Thoracic aorta (tissue), 2 donors: Measurements from ENCODE around the gene TRAPPC2L. TPM values are rescaled to one million over a fixed set of nuclear protein-coding genes. Genes with fewer than 3 reads are reported as not detected.

Experiments used
- ATAC-seq: fragments of 150-250 bp; one replicate; pipeline ENCODE4 v1.8.0; 2017; ENCODE audit warnings: low read depth; ENCODE audit not compliant: insufficient number of reproducible peaks, low FRiP score
- DNase-seq: peaks from one replicate; pipeline ENCODE4 v3.0.0-alpha.2; 2020; ENCODE audit warnings: low spot score
- H3K27ac ChIP-seq, 2 donors: fragments of 200-600 bp; sonication (generic); 1 replicate in 1 of 2; 2 replicates in 1 of 2; pipeline ENCODE4 v1.5.1; 2016; ENCODE audit warnings: mild to moderate bottlenecking in 2 of 2, moderate library complexity in 2 of 2
- H3K27me3 ChIP-seq: fragments of 200-600 bp; sonication (generic); replicated peaks from 2 replicates; pipeline ENCODE4 v1.6.0; 2016; ENCODE audit warnings: mild to moderate bottlenecking; ENCODE audit not compliant: insufficient read depth
- H3K36me3 ChIP-seq: fragments of 200-600 bp; sonication (generic); one replicate; pipeline ENCODE4 v1.5.1; 2016
- H3K4me1 ChIP-seq, 2 donors: fragments of 200-600 bp; sonication (generic); 1 replicate in 1 of 2; 2 replicates in 1 of 2; pipeline versions ENCODE4 v1.5.1 to v1.6.0; 2016; ENCODE audit warnings: low read depth in 2 of 2, mild to moderate bottlenecking in 1 of 2; ENCODE audit not compliant: control insufficient read depth in 1 of 2
- H3K4me3 ChIP-seq: fragments of 200-600 bp; sonication (generic); 2 replicates; pipeline ENCODE4 v1.5.1; 2016; ENCODE audit warnings: mild to moderate bottlenecking
- H3K9me3 ChIP-seq: fragments of 200-600 bp; sonication (generic); 2 replicates; pipeline ENCODE4 v1.5.1; 2016
- CTCF ChIP-seq: fragments of 200-600 bp; sonication (generic); IDR thresholded peaks from one replicate; pipeline ENCODE4 v1.5.1; 2019; ENCODE audit warnings: antibody characterized with exemption
- total RNA-seq, 2 donors: library from RNA; depleted of rRNA; stranded (reverse); fragments of >200 nt; gene quantifications; one replicate each; pipeline versions ENCODE4 v1.1.0 to v1.2.3, GENCODE V29; 2016

The TRAPPC2L gene
- total RNA-seq, 2 donors from 2014 or later, result 12.4 to 31.4 TPM

- ATAC-seq, result no peak
- H3K36me3 ChIP-seq, result peaks cover 14% of the 10 kb centered on the region
- H3K4me3 ChIP-seq, result no peak overlapping the region
- no peak overlapping the region for H3K27ac ChIP-seq
- H3K9me3 ChIP-seq, result no peaks in the 10 kb centered on the region
- H3K27me3 ChIP-seq, result no peaks in the 10 kb centered on the region
- TF ChIP-seq CTCF, result no peak
- no peak for DNase-seq
- H3K4me1 ChIP-seq, result no peaks in the 10 kb centered on the region
These were observed 8.8 kb downstream of the TRAPPC2L start for GRCh38 chr16:88865742-88866141.

- Histone ChIP-seq H3K9me3 (no peaks in the 10 kb centered on the region), H3K36me3 (peaks cover 8% of the 10 kb centered on the region), H3K4me3 (no peak within 1 kb of the TSS), H3K27me3 (no peaks in the 10 kb centered on the region), H3K27ac (no peak within 1 kb of the TSS), H3K4me1 (no peaks in the 10 kb centered on the region)
- TF ChIP-seq CTCF, result no peak
- ATAC-seq (no peak), DNase-seq (no peak)
These were observed 9.4 kb downstream of the TRAPPC2L start, which contains the start of gene PABPN1L for GRCh38 chr16:88866151-88866920. Gene PABPN1L (minus strand): TSS chr16:88866660. CDS start chr16:88866606, 54 bp downstream.

GRCh38 chr16:88867581-88868246 lies 10.8 kb downstream of the TRAPPC2L start:
- H3K27me3 ChIP-seq, result no peaks in the 10 kb centered on the region
- ATAC-seq, result no peak
- peaks cover 4% of the 10 kb centered on the region for H3K36me3 ChIP-seq
- no peak overlapping the region for H3K27ac ChIP-seq
- H3K4me1 ChIP-seq, result no peaks in the 10 kb centered on the region
- no peak overlapping the region for H3K4me3 ChIP-seq
- DNase-seq, result no peak
- TF ChIP-seq CTCF, result no peak
- H3K9me3 ChIP-seq, result no peaks in the 10 kb centered on the region

DNA sequence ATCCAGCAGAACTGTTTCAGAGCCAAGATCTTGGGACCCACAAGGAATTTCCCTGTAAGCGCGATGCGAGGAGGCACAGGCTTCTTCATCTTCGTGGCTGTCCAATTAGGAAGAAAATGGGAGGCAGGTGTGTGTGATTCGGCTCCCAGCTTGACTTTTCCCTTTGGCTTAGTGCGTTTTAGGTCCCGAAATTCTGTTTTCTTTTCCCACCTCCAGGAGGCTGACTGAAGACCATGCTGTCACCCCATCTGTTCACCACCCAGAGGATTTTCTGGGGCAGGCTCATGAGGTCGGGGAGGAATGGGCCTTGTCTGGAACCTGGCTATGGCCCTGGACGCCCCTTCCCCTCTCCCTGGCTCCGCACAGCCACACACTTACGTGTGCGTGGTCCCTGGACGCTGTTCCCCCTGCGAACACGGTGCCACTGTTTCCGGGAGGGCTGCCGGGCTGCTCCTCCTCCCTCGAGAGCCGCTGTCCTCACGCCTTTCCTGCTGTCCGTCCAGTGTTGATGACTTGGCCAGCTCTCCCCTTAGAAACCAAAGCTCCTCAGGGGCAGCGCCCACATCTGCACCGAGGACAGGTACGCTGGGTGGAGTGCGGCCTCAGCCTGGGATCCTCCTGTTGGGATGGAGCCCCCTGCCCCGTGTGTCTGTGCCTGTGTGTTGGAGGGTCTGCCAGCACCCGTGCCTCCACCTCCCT lies 12.2 kb downstream of the TRAPPC2L start:
- TF ChIP-seq CTCF, result no peak
- Histone ChIP-seq H3K4me3 (no peak overlapping the region), H3K27me3 (no peaks in the 10 kb centered on the region), H3K27ac (no peak overlapping the region), H3K9me3 (no peaks in the 10 kb centered on the region), H3K4me1 (no peaks in the 10 kb centered on the region), H3K36me3 (no peaks in the 10 kb centered on the region)
- no peak for ATAC-seq
- DNase-seq, result no peak

DNA sequence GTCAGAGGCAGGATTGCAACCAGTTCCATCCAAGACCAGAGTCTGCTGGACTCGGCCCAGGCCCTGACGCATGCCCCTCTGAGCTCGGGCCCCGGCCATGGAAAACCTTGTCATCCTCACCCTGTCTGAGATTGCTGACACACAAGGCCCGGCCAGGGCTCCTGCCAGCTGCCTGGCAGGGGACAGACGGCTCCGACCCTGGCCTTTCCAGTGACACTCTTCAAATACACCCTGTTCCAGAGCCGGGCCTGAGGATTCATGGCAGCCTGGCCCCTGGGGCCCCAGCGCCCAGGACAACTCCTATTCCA lies 12.7 kb downstream of the TRAPPC2L start:
- no peaks in the 10 kb centered on the region for H3K36me3 ChIP-seq
- H3K27me3 ChIP-seq, result no peaks in the 10 kb centered on the region
- H3K27ac ChIP-seq, result no peak overlapping the region
- DNase-seq (no peak), ATAC-seq (no peak)
- H3K9me3 ChIP-seq, result no peaks in the 10 kb centered on the region
- no peak overlapping the region for H3K4me3 ChIP-seq
- H3K4me1 ChIP-seq, result no peaks in the 10 kb centered on the region
- no peak for TF ChIP-seq CTCF
